ENCODE results near the gene DDX27. TPM values are rescaled to one million over a fixed set of nuclear protein-coding genes. Genes with fewer than 3 reads are reported as not detected.
A peak's percentile ranks its signal among the peaks of the same experiment; 100 is the strongest.

Gene DDX27
- total RNA-seq, 1 experiment from 2014 or later, result 53.3 TPM

DNA sequence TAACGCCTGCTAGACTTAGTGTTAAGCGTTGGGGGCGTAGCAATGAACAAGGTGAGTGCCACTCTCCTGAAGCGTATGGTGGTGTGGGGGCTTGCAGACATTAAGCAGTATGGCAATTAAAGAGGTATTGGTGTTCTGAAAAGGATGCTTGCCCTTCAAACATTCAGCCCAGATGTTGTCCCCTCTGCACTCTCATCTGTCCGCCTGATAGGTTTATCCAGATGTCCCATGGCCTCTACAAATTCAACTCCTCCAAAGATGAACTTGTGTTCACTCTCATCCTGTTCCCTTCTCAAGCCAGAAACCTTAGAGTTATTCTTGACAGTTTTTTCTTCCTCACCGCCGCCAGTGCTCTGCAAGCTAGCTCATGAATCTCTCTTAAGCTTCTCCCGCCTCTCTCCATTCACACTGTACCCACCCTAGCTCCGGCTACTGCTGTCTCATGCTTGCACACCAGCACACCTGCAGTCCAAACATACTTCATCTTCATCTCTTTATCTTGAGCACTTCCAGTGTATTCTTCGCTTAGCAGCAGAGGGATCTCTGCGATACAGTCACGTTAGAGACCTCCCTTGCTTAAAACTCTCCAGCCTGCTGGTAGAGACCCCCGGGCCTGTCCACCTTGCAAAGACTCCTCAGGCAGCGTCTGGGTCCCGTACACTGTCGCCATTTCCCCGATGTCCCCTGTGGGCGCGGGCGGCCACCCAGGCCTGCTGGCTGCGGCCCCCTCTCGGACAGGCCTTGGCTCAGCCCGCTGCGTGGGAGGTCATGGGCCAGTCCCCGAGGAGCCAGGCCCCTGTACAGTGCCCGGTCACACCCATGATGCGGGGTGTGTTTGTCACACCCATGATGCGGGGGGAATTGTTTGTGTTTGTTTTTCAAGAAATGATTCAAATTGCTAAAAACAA is 962 bp downstream of the DDX27 start:
- peak overlapping the region; percentile 82 for H3K4me3 ChIP-seq (ENCODE audit: insufficient read depth, low read depth, low read length)
- DNase-seq, result no peak
- no peaks in the 10 kb centered on the region for H3K27me3 ChIP-seq (ENCODE audit: control insufficient read depth, insufficient read depth, low read length)

GRCh38 chr20:49225896-49226295 is 6.7 kb downstream of the DDX27 start:
- Histone ChIP-seq H3K4me3 (ENCODE audit: insufficient read depth, low read depth, low read length) (no peak overlapping the region), H3K36me3 (replicated peaks; ENCODE audit: control insufficient read depth, insufficient read depth, low read length) (peaks cover 39% of the 10 kb centered on the region), H3K27me3 (ENCODE audit: control insufficient read depth, insufficient read depth, low read length) (no peaks in the 10 kb centered on the region)
- no peak for DNase-seq

More for the DNA sequence above, 962 bp downstream of the DDX27 start:
- peaks cover 20% of the 10 kb centered on the region for H3K36me3 ChIP-seq (replicated peaks; ENCODE audit: control insufficient read depth, insufficient read depth, low read length)

- Histone ChIP-seq H3K36me3 (replicated peaks; ENCODE audit: control insufficient read depth, insufficient read depth, low read length) (peaks cover 42% of the 10 kb centered on the region), H3K27me3 (ENCODE audit: control insufficient read depth, insufficient read depth, low read length) (no peaks in the 10 kb centered on the region), H3K4me3 (ENCODE audit: insufficient read depth, low read depth, low read length) (no peak overlapping the region)
- DNase-seq, result no peak
Observed at GRCh38 chr20:49228676-49229075, 9.5 kb downstream of the DDX27 start.

DNA sequence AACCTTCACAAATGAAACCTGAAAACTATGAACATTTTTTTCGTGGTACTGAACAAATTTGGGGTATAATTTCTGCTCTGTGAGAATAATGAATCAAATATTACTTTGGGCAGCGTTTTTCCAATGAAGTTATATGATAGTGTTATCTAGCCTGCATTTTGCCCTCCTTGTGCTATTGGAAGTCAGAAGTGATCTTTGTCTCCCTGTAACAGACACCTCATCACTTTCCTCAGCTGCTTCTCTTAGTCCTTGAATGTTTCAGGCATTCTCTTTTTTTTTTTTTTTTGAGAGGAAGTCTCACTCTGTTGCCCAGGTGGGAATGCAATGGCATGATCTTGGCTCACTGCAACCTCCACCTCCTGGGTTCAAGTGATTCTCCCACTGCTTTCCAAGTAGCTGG is 10.2 kb downstream of the DDX27 start:
- Histone ChIP-seq H3K4me3 (ENCODE audit: insufficient read depth, low read depth, low read length) (no peak overlapping the region), H3K36me3 (replicated peaks; ENCODE audit: control insufficient read depth, insufficient read depth, low read length) (peaks cover 39% of the 10 kb centered on the region), H3K27me3 (ENCODE audit: control insufficient read depth, insufficient read depth, low read length) (no peaks in the 10 kb centered on the region)
- DNase-seq, result no peak

DNA sequence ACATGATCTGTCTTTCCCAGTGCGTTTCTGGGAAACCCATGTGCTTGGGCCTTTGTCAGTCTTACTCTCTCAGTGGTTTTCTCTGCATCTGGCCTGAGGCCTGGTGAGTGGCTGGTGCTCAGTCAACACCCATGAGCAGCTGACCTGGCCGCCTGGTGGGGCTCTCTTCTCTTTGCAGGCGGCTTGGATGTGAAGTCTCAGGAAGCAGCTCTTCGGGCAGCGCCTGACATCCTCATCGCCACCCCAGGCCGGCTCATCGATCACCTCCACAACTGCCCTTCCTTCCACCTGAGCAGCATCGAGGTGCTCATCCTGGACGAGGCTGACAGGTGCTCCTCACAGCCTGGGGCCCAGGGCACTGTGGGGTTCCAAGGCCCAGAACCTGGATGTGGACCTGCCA is 10.8 kb downstream of the DDX27 start:
- no peaks in the 10 kb centered on the region for H3K27me3 ChIP-seq (ENCODE audit: control insufficient read depth, insufficient read depth, low read length)
- no peak for DNase-seq
- H3K36me3 ChIP-seq (replicated peaks; ENCODE audit: control insufficient read depth, insufficient read depth, low read length), result peaks cover 38% of the 10 kb centered on the region
- no peak overlapping the region for H3K4me3 ChIP-seq (ENCODE audit: insufficient read depth, low read depth, low read length)

DNA sequence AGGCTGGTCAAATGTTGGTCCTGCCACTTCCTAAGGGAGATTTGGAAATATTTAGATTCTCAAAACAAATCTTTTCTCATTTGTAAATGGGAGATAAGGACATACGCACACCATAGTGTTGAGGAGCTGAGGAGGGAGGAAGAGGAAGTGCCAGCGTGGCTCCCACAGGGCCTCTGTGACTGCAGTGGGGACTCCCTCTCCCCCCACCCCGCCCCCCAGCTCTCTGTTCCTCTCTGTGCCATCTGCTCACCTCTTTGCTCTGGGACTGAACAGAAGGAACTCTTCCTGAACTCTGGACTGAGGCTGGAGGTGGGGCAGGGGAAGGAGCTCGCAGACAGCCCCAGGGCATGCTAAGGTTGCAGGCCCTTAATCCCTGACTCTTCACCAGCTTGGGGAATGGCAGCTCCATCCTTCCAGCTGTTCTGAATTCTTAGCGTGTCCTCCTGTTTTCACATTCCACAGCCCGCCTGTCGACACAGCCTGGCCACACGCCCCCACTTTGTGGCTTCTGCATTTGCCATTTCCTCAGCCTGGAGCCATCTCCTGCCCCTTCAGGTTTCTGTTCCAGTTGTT is 11.4 kb downstream of the DDX27 start:
- DNase-seq, result no peak
- Histone ChIP-seq H3K36me3 (replicated peaks; ENCODE audit: control insufficient read depth, insufficient read depth, low read length) (peaks cover 38% of the 10 kb centered on the region), H3K27me3 (ENCODE audit: control insufficient read depth, insufficient read depth, low read length) (no peaks in the 10 kb centered on the region), H3K4me3 (ENCODE audit: insufficient read depth, low read depth, low read length) (no peak overlapping the region)

DNA sequence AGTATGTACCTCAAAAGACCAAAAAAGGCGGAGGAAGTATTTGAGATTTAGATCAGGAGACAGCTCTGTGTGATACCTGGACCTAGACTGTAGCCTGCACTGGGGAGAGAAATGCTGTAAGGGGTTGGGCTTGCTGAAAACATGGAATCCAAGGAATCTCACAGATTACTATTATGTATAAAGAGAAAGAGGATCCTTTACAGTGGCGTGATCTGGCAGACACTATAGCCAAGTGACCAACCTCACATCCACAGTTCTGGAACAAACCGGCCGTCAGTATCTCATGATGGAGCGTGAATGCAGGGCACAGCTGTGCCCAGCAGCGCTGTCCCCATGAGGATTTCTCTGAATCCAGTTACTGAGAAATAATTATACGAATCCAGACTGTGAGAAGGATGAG is 12.3 kb downstream of the DDX27 start:
- H3K4me3 ChIP-seq (ENCODE audit: insufficient read depth, low read depth, low read length), result no peak overlapping the region
- peaks cover 36% of the 10 kb centered on the region for H3K36me3 ChIP-seq (replicated peaks; ENCODE audit: control insufficient read depth, insufficient read depth, low read length)
- H3K27me3 ChIP-seq (ENCODE audit: control insufficient read depth, insufficient read depth, low read length), result no peaks in the 10 kb centered on the region
- no peak for DNase-seq

DNA sequence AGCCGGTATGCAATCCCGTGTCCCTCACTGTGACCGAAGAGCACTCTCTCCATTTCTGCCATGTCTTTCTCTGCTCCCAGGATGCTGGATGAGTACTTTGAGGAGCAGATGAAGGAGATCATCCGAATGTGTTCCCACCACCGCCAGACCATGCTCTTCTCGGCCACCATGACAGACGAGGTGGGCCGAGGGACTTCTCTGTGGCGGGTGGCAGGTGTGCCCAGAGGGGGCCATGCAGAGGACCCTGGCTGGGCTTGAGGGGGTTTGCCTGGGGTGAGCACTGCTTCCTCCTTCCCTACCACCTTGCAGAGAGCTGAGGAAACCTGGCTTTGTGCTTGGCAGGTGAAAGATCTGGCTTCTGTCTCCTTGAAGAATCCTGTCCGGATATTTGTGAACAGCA is 14.0 kb downstream of the DDX27 start:
- peaks cover 40% of the 10 kb centered on the region for H3K36me3 ChIP-seq (replicated peaks; ENCODE audit: control insufficient read depth, insufficient read depth, low read length)
- no peaks in the 10 kb centered on the region for H3K27me3 ChIP-seq (ENCODE audit: control insufficient read depth, insufficient read depth, low read length)
- no peak overlapping the region for H3K4me3 ChIP-seq (ENCODE audit: insufficient read depth, low read depth, low read length)
- DNase-seq, result no peak

DNA sequence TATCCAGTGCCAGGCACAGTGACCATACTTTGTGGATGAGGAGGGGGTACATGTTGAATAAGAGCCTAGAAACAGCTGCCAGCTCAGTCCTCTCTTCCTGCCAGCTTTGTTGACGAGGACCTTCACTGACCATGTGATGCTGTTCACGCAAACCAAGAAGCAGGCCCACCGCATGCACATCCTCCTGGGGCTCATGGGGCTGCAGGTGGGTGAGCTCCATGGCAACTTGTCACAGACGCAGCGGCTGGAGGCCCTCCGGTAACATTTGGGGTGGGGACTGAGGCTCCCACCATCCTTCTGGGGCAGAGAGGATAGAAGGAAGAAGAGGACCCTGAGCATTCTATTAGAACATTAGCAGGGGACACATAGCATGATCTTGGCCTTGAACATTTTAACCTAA is 15.6 kb downstream of the DDX27 start:
- DNase-seq, result no peak
- Histone ChIP-seq H3K27me3 (ENCODE audit: control insufficient read depth, insufficient read depth, low read length) (no peaks in the 10 kb centered on the region), H3K36me3 (replicated peaks; ENCODE audit: control insufficient read depth, insufficient read depth, low read length) (peaks cover 42% of the 10 kb centered on the region), H3K4me3 (ENCODE audit: insufficient read depth, low read depth, low read length) (no peak overlapping the region)

DNA sequence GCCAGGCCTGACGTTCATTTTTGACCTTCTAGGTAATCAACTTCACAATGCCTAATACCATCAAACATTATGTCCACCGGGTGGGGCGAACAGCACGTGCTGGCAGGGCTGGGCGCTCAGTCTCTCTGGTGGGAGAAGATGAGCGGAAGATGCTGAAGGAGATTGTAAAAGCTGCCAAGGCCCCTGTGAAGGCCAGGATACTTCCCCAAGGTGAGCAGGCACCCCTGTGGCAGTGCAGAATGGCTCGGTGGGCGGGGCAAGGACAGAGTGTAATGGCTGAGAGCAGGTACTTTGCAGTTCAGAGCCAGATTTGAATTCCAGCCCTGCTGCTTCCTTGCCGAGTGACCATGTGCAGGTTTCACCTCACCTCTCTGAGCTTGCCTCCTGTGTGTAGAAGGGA is 17.1 kb downstream of the DDX27 start:
- Histone ChIP-seq H3K4me3 (ENCODE audit: insufficient read depth, low read depth, low read length) (no peak overlapping the region), H3K36me3 (replicated peaks; ENCODE audit: control insufficient read depth, insufficient read depth, low read length) (peaks cover 32% of the 10 kb centered on the region), H3K27me3 (ENCODE audit: control insufficient read depth, insufficient read depth, low read length) (no peaks in the 10 kb centered on the region)
- no peak for DNase-seq

GRCh38 chr20:49237531-49237930 is 18.3 kb downstream of the DDX27 start:
- no peaks in the 10 kb centered on the region for H3K27me3 ChIP-seq (ENCODE audit: control insufficient read depth, insufficient read depth, low read length)
- no peak overlapping the region for H3K4me3 ChIP-seq (ENCODE audit: insufficient read depth, low read depth, low read length)
- DNase-seq, result no peak
- H3K36me3 ChIP-seq (replicated peaks; ENCODE audit: control insufficient read depth, insufficient read depth, low read length), result peaks cover 31% of the 10 kb centered on the region

- peak; percentile 77 for DNase-seq
- Histone ChIP-seq H3K27me3 (ENCODE audit: control insufficient read depth, insufficient read depth, low read length) (no peaks in the 10 kb centered on the region), H3K36me3 (replicated peaks; ENCODE audit: control insufficient read depth, insufficient read depth, low read length) (peaks cover 32% of the 10 kb centered on the region), H3K4me3 (ENCODE audit: insufficient read depth, low read depth, low read length) (no peak overlapping the region)
Observed at GRCh38 chr20:49245921-49246740, 26.9 kb downstream of the DDX27 start.

DNA sequence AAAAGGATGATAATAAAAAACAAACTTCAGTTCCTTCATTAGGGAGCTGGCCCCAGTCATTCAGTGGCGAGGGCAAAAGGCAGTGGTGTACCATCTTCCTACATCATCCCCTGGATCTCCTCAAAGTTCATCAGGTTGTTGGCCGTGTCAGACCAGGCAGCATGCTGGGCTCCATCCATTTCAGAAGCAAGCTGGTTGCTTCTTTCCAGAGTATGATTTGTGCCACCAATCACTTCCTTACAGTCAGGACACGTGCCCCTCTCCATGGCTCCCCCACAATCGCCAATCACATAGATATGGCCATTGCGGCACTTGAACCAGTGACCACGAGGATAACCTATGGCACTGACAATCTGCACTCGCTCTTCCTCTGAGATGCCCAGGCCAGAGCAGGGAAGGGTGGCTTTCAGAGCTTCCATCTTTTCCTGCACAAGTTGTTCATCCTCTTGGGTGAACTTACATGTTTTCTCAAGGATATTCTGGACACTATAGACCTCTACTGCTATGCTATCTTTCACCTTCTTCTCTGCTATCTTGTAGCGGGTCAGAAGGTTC is 28.0 kb downstream of the DDX27 start:
- no peak for DNase-seq
- no peaks in the 10 kb centered on the region for H3K27me3 ChIP-seq (ENCODE audit: control insufficient read depth, insufficient read depth, low read length)
- no peak overlapping the region for H3K4me3 ChIP-seq (ENCODE audit: insufficient read depth, low read depth, low read length)
- H3K36me3 ChIP-seq (replicated peaks; ENCODE audit: control insufficient read depth, insufficient read depth, low read length), result peaks cover 32% of the 10 kb centered on the region

GRCh38 chr20:49247792-49248191 is 28.6 kb downstream of the DDX27 start:
- Histone ChIP-seq H3K36me3 (replicated peaks; ENCODE audit: control insufficient read depth, insufficient read depth, low read length) (peaks cover 33% of the 10 kb centered on the region), H3K4me3 (ENCODE audit: insufficient read depth, low read depth, low read length) (no peak overlapping the region), H3K27me3 (ENCODE audit: control insufficient read depth, insufficient read depth, low read length) (no peaks in the 10 kb centered on the region)
- DNase-seq, result no peak

Data from H7 (cell line).